Measurements from ENCODE around the gene PBX4. TPM values are rescaled to one million over a fixed set of nuclear protein-coding genes. Genes with fewer than 3 reads are reported as not detected.

Gene PBX4
- polyA plus RNA-seq, 1 donor, result 2.3 TPM

- peak in 1 of 2 donors; percentile 19 for DNase-seq
- Histone ChIP-seq H3K4me3 (ENCODE audit: low read length) (no peak overlapping the region), H3K27me3 (ENCODE audit: control insufficient read depth, insufficient read depth, low read length) (peaks cover 58% of the 10 kb centered on the region), H3K4me1 (ENCODE audit: control insufficient read depth, insufficient read depth, low read length) (peaks cover 13% of the 10 kb centered on the region), H3K9me3 (ENCODE audit: control insufficient read depth, low read depth, low read length) (peaks cover 28% of the 10 kb centered on the region), H3K27ac (ENCODE audit: low read length) (no peak overlapping the region), H3K36me3 (ENCODE audit: control insufficient read depth, insufficient read depth, low read length) (no peaks in the 10 kb centered on the region)
- WGBS (ENCODE audit: insufficient coverage, low lambda C conversion rate), result no CpG with 5 or more reads among the region's 19 CpGs
Observed at GRCh38 chr19:19539698-19540063, 78.8 kb downstream of the PBX4 start.

DNA sequence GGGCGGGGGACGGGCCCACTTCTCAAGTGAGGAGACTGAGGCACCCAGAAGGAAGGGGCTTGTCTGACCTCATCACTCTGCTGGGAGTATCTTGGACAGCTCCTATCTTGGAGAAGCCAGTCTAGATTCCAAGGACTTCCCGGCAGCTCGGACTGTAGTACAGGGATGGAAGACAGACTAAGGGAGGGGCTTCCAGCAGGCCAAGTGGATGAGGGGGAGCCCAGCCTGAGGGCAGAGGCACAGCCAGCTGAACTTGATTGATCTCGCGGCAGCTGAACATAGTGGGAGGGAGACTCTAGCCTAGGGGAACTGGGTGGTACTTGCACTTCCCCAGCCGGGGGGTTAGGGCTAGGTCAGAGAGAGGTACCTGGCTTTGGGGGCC lies 79.7 kb downstream of the PBX4 start:
- no peak overlapping the region for H3K4me3 ChIP-seq (ENCODE audit: low read length)
- no peaks in the 10 kb centered on the region for H3K36me3 ChIP-seq (ENCODE audit: control insufficient read depth, insufficient read depth, low read length)
- no peak overlapping the region for H3K27ac ChIP-seq (ENCODE audit: low read length)
- H3K27me3 ChIP-seq (ENCODE audit: control insufficient read depth, insufficient read depth, low read length), result peaks cover 58% of the 10 kb centered on the region
- no peak for DNase-seq
- no CpG with 5 or more reads among the region's 7 CpGs for WGBS (ENCODE audit: insufficient coverage, low lambda C conversion rate)
- H3K9me3 ChIP-seq (ENCODE audit: control insufficient read depth, low read depth, low read length), result peaks cover 20% of the 10 kb centered on the region
- H3K4me1 ChIP-seq (ENCODE audit: control insufficient read depth, insufficient read depth, low read length), result peaks cover 13% of the 10 kb centered on the region

DNA sequence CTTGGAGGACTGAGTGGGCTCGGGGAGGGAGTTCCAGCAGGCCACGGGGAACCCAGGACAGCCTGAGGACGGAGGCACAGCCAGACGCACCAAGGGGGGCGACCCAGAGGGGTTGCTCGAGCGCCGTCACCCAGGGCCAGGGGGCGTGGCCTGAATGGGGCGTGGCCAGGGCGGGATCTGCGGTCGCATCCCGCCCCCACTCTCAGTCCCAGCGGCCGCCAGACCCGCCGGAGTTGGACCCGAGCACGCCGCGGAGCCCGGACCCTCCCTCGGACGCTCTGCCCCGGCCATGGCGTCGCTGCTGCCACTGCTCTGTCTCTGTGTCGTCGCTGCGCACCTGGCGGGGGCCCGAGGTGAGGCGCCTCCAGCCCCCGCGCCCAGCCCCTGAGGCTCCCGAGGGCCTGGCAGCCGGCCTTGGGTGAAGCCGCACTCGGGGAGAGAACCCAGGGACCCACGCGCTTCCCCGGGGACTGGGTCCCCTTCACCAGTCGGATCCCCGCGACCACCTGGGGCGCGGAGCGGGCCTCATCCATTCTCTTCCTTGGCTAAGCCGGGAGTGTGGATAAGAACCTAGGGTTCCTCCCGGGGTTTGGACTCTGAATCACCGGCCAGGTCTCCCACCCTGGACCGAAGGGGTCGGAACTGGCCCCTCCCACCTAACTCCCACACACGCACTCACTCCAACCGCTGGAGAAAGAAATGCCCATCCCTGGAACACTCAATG lies 80.3 kb downstream of the PBX4 start, which contains the start of gene CILP2:
CILP2 (plus strand) TSS at position 205 of the 724 bp plus-strand sequence; CDS start at position 290, 85 bp downstream.
- H3K4me1 ChIP-seq (ENCODE audit: control insufficient read depth, insufficient read depth, low read length), result peaks cover 13% of the 10 kb centered on the region
- peaks cover 58% of the 10 kb centered on the region for H3K27me3 ChIP-seq (ENCODE audit: control insufficient read depth, insufficient read depth, low read length)
- H3K4me3 ChIP-seq (ENCODE audit: low read length), result no peak within 1 kb of the TSS
- peak in 1 of 2 donors; percentile 31 for DNase-seq
- no peaks in the 10 kb centered on the region for H3K36me3 ChIP-seq (ENCODE audit: control insufficient read depth, insufficient read depth, low read length)
- no peak within 1 kb of the TSS for H3K27ac ChIP-seq (ENCODE audit: low read length)
- H3K9me3 ChIP-seq (ENCODE audit: control insufficient read depth, low read depth, low read length), result peaks cover 18% of the 10 kb centered on the region
- no CpG with 5 or more reads among the region's 56 CpGs for WGBS (ENCODE audit: insufficient coverage, low lambda C conversion rate)

DNA sequence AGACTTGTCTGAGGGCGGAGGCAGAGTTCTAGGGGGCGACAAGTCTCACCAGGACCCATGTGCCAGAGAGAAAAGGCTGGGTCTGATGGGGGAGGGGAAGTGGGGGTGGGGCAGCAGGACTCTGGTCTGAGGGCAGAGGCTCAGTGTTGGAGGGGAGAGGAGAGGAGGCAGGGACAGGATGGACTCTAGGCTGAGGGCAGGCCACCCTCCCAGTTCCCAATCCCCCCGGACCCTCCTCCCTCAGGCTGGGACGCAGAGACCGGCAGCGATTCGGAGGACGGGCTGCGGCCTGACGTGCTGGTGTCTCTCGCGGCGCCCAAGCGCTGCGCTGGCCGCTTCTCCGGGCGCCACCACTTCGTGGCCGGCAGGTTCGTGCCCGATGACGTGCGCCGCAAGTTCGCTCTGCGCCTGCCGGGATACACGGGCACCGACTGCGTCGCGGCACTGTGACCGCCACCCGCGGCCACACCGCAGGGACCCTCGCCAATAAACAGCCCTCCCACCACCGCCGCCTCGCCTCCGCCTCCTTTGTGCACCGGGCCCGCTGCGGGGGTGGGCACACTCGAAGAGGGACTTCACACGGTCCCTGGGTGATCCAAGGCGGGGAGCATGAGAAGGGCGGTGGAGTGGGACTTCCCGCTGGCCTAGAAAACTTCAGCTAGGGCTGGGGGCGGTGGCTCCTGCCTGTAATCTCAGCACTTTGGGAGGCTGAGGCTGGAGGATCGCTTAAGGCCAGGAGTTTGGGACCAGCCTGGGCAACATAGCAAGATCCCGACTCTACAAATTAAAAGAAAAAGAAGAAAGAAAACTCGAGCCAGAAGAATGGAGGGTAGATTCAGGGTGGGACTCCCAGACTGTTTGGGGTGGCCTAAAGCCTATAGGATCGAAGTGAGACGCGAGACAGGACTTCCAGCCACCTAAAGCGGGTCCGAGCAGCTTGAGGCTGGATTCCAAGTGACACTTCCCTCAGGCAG lies 81.1 kb downstream of the PBX4 start:
- no peak for DNase-seq
- H3K4me1 ChIP-seq (ENCODE audit: control insufficient read depth, insufficient read depth, low read length), result peaks cover 13% of the 10 kb centered on the region
- no peaks in the 10 kb centered on the region for H3K36me3 ChIP-seq (ENCODE audit: control insufficient read depth, insufficient read depth, low read length)
- peaks cover 54% of the 10 kb centered on the region for H3K27me3 ChIP-seq (ENCODE audit: control insufficient read depth, insufficient read depth, low read length)
- WGBS (ENCODE audit: insufficient coverage, low lambda C conversion rate), result 83% methylated on average over 2 of the region's 59 CpGs
- H3K4me3 ChIP-seq (ENCODE audit: low read length), result no peak overlapping the region
- H3K9me3 ChIP-seq (ENCODE audit: control insufficient read depth, low read depth, low read length), result peaks cover 18% of the 10 kb centered on the region
- H3K27ac ChIP-seq (ENCODE audit: low read length), result no peak overlapping the region

DNA sequence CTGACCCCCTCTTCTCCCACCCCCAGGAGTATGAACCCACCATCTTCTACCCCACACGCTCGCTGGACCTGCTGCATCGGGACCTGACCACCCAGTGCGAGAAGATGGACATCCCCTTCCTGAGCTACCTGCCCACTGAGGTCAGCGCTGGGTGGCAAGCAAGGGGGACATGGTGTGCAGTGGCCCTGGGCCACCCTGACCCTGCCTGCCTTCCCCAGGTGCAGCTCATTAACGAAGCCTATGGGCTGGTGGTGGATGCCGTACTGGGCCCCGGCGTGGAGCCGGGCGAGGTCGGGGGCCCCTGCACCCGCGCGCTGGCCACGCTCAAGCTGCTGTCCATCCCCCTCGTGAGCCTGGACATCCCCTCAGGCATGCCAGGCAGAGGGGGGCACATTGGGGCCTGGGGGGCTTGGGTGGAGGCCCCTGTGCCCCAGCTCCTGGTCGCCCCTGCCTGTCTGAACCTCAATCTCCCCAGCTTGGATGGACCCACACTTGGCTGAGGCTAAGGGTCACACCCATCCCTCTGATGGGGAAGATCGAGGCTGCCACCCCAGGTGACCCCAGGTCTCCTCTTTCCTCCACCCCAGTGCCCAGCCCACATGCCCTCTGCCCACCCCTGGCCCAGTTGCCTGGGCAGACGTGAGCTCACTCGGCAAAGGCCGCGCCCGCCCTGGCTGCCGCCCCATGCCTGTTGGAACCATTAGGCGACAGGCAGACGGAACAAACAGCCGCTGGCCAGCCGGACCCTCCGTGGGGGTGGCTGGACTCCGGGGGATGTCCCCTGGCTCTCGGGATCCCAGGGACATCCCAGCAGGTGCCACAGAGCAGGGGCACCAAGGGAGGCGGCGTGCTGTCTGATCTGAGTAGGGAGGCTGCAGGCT lies 82.9 kb downstream of the PBX4 start:
- H3K4me1 ChIP-seq (ENCODE audit: control insufficient read depth, insufficient read depth, low read length), result peaks cover 6% of the 10 kb centered on the region
- H3K27ac ChIP-seq (ENCODE audit: low read length), result no peak overlapping the region
- H3K9me3 ChIP-seq (ENCODE audit: control insufficient read depth, low read depth, low read length), result peaks cover 11% of the 10 kb centered on the region
- no peak overlapping the region for H3K4me3 ChIP-seq (ENCODE audit: low read length)
- WGBS (ENCODE audit: insufficient coverage, low lambda C conversion rate), result no CpG with 5 or more reads among the region's 34 CpGs
- peaks cover 40% of the 10 kb centered on the region for H3K27me3 ChIP-seq (ENCODE audit: control insufficient read depth, insufficient read depth, low read length)
- H3K36me3 ChIP-seq (ENCODE audit: control insufficient read depth, insufficient read depth, low read length), result peaks cover 3% of the 10 kb centered on the region
- DNase-seq, result no peak

DNA sequence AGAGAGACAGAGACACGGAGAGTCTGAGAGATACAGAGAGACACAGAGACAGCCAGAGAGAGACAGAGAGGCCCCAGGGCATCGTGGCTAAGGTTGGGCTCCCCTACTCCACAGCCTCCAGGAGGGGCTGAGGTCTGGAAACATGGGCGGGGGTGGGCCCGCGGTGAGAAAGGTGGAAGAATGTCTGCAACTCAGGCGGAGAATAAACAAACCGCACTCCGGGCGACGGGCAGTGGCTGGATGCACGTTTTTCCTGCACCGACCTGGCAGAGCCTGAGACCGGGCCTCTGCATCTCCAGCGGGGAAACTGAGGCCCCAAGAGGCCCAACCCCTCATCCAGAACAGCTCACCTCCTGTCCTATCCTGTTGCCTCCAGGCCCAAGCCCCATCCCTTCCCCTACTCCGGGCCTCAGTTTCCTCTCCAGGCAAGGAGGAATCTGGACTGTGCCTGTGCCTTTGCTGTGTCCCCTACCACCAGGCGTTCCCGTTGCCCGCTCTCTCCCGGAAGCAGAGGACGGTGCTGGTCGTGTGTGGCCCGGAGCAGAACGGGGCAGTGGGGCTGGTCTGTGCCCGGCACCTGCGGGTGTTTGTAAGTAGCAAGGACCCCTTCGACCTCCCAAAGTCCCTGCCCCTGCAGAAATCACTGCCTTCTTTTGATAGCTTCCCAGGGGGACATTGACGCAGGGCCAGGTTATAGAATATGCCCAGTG lies 83.8 kb downstream of the PBX4 start:
- Histone ChIP-seq H3K27ac (ENCODE audit: low read length) (no peak overlapping the region), H3K4me3 (ENCODE audit: low read length) (no peak overlapping the region), H3K36me3 (ENCODE audit: control insufficient read depth, insufficient read depth, low read length) (peaks cover 6% of the 10 kb centered on the region), H3K9me3 (ENCODE audit: control insufficient read depth, low read depth, low read length) (peaks cover 2% of the 10 kb centered on the region), H3K4me1 (ENCODE audit: control insufficient read depth, insufficient read depth, low read length) (peaks cover 5% of the 10 kb centered on the region), H3K27me3 (ENCODE audit: control insufficient read depth, insufficient read depth, low read length) (peaks cover 31% of the 10 kb centered on the region)
- no CpG with 5 or more reads among the region's 27 CpGs for WGBS (ENCODE audit: insufficient coverage, low lambda C conversion rate)
- DNase-seq, result no peak

DNA sequence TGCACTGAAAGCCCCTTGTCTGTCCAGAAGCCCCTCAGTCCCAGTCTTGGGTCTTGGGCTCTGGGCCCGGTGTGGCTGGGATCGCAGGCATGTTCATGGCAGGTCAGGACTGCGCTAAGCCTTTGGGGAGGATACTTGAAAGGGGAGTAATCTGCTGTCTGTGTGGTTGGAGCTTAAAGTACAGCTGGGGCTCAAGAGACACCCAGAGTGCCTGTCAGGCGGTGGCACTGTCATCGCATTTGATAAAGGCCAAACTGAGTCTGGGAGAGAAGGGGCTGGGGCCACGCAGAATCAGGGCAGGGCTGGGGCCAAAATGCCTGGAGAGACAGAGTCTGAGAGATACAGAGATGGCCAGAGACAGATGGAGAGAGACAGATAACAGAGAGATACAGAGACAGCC lies 84.6 kb downstream of the PBX4 start:
- H3K27me3 ChIP-seq (ENCODE audit: control insufficient read depth, insufficient read depth, low read length), result peaks cover 23% of the 10 kb centered on the region
- DNase-seq, result no peak
- WGBS (ENCODE audit: insufficient coverage, low lambda C conversion rate), result no CpG with 5 or more reads among the region's 6 CpGs
- H3K9me3 ChIP-seq (ENCODE audit: control insufficient read depth, low read depth, low read length), result no peaks in the 10 kb centered on the region
- no peak overlapping the region for H3K4me3 ChIP-seq (ENCODE audit: low read length)
- H3K27ac ChIP-seq (ENCODE audit: low read length), result no peak overlapping the region
- peaks cover 9% of the 10 kb centered on the region for H3K36me3 ChIP-seq (ENCODE audit: control insufficient read depth, insufficient read depth, low read length)
- H3K4me1 ChIP-seq (ENCODE audit: control insufficient read depth, insufficient read depth, low read length), result peaks cover 5% of the 10 kb centered on the region

- Histone ChIP-seq H3K4me3 (ENCODE audit: low read length) (no peak overlapping the region), H3K36me3 (ENCODE audit: control insufficient read depth, insufficient read depth, low read length) (peaks cover 14% of the 10 kb centered on the region), H3K27ac (ENCODE audit: low read length) (no peak overlapping the region), H3K4me1 (ENCODE audit: control insufficient read depth, insufficient read depth, low read length) (no peaks in the 10 kb centered on the region), H3K9me3 (ENCODE audit: control insufficient read depth, low read depth, low read length) (no peaks in the 10 kb centered on the region), H3K27me3 (ENCODE audit: control insufficient read depth, insufficient read depth, low read length) (peaks cover 15% of the 10 kb centered on the region)
- DNase-seq, result no peak
- WGBS (ENCODE audit: insufficient coverage, low lambda C conversion rate), result 70% methylated on average over 5 of the region's 14 CpGs
Observed at GRCh38 chr19:19532806-19533701, 85.4 kb downstream of the PBX4 start.

Measured in large intestine (tissue), 3 donors.